ENCODE data around the gene SUSD1.
"Not testable (repeated sequence)": the region's sequence is repeated elsewhere in the genome, so short reads cannot be mapped to it uniquely, and the experiment has no call there.

Gene SUSD1

DNA sequence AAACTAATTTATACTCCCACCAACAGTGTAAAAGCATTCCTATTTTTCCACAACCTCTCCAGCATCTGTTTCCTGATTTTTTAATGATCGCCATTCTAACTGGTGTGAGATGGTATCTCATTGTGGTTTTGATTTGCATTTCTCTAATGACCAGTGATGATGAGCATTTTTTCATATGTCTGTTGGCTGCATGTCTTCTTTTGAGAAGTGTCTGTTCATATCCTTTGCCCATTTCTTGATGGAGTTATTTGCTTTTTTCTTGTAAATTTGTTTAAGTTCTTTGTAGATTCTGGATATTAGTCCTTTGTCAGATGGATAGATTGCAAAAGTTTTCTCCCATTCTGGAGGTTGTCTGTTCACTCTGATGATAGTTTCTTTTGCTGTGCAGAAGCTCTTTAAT lies 15.2 kb upstream of the SUSD1 start:
- not testable (repeated sequence) for H3K9me3 ChIP-seq (ENCODE audit: control insufficient read depth, low read length); H3K36me3 ChIP-seq (ENCODE audit: control insufficient read depth, insufficient read depth, low read length); H3K4me3 ChIP-seq (ENCODE audit: extremely low read depth, insufficient read depth, low read length, poor library complexity, severe bottlenecking); H3K27ac ChIP-seq (ENCODE audit: low read depth, low read length, severe bottlenecking); H3K4me1 ChIP-seq (ENCODE audit: control insufficient read depth, insufficient read depth, low read length, poor library complexity, severe bottlenecking)
- WGBS, 2 experiments (ENCODE audit: insufficient coverage in 2 of 2) = no CpG with 5 or more reads among the region's 1 CpG

DNA sequence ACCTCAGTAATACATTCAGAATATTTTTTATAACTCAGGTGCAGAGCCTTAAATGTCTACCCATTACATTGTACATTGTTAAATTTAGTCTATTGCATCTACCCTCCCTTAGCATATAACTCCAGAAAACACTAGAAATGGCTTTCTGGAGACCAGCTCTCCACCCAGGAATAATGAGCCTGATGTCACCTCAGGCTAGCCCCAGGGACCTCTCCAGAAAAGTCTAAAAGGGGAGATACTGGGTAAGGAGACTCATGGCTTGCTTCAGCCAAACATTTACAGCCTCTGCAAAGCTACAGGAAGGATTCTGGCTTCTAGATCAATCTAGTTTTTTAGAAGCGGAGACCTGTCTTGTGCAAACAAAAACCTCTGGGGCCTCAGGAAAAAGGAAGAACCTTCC lies 13.8 kb upstream of the SUSD1 start:
- WGBS, 2 experiments (ENCODE audit: insufficient coverage in 2 of 2) = 100% methylated on average over 1 of the region's 1 CpG
- Histone ChIP-seq H3K9me3 (ENCODE audit: control insufficient read depth, low read length) (no peaks in the 10 kb centered on the region), H3K4me1 (ENCODE audit: control insufficient read depth, insufficient read depth, low read length, poor library complexity, severe bottlenecking) (no peaks in the 10 kb centered on the region), H3K4me3 (ENCODE audit: extremely low read depth, insufficient read depth, low read length, poor library complexity, severe bottlenecking) (no peak overlapping the region), H3K27ac (ENCODE audit: low read depth, low read length, severe bottlenecking) (no peak overlapping the region), H3K36me3 (ENCODE audit: control insufficient read depth, insufficient read depth, low read length) (no peaks in the 10 kb centered on the region)

DNA sequence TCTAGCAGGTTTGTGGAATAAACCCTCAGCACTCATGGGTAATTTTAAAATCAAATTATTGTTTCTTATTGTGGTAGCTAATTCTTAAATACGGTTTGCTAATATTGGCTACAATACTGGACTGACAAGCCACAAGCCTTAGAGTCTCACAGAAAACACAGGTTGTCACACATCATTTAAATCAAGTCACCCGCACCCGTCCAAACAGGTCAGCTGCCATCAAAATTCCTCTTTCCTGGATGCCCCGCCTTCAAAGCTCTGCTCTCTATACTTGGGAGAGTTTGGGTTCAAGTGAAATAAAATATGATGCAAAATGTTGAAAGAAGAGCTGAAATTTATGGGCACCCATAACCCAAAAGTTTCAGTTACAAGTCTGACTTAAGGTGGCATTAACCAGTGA lies 12.3 kb upstream of the SUSD1 start:
- Histone ChIP-seq H3K27ac (ENCODE audit: low read depth, low read length, severe bottlenecking) (no peak overlapping the region), H3K4me1 (ENCODE audit: control insufficient read depth, insufficient read depth, low read length, poor library complexity, severe bottlenecking) (no peaks in the 10 kb centered on the region), H3K9me3 (ENCODE audit: control insufficient read depth, low read length) (peaks cover 2% of the 10 kb centered on the region), H3K36me3 (ENCODE audit: control insufficient read depth, insufficient read depth, low read length) (no peaks in the 10 kb centered on the region), H3K4me3 (ENCODE audit: extremely low read depth, insufficient read depth, low read length, poor library complexity, severe bottlenecking) (no peak overlapping the region)
- WGBS, 2 experiments (ENCODE audit: insufficient coverage in 2 of 2) = no CpG with 5 or more reads among the region's 4 CpGs

DNA sequence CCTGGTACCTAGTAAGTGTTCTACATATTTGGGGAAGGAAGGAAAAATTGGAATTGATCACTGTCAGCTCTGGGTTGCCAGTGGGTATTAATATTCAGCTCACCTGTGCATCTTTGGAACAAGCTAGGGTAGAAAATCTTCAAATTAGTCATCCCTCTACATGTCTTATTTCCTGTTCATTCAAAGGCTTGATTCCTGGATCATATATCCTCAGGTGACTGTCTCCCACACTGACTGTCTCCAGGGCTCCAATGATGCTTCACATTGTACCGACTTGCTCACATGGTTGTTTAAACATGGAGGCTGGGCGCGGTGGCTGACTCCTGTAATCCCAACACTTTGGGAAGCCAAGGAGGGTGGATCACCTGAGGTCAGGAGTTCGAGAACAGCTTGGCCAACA lies 11.6 kb upstream of the SUSD1 start:
- Histone ChIP-seq H3K9me3 (ENCODE audit: control insufficient read depth, low read length) (peaks cover 2% of the 10 kb centered on the region), H3K27ac (ENCODE audit: low read depth, low read length, severe bottlenecking) (no peak overlapping the region), H3K36me3 (ENCODE audit: control insufficient read depth, insufficient read depth, low read length) (no peaks in the 10 kb centered on the region), H3K4me1 (ENCODE audit: control insufficient read depth, insufficient read depth, low read length, poor library complexity, severe bottlenecking) (no peaks in the 10 kb centered on the region), H3K4me3 (ENCODE audit: extremely low read depth, insufficient read depth, low read length, poor library complexity, severe bottlenecking) (no peak overlapping the region)
- 81 to 89% methylated on average over 3 to 4 of the region's 4 CpGs for WGBS, 2 experiments (ENCODE audit: insufficient coverage in 2 of 2)

DNA sequence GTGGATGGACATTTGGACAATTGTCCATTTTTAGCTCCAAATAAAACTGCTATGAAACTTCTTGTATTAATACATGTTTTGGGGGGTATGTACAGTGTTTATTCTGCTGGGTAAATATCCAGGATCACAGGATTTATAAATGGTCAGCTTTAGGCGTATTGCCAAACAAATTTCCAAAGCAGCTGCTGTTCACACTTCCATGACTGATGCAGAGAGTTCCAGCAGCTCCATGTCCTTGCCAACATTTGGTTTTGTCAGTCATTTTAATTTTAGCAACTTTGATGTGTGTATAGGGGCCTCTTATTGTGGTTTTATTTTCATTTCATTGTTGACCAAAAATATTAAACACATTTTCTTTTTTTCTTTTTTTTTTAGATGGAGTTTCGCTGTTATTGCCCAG lies 9.8 kb upstream of the SUSD1 start:
- H3K36me3 ChIP-seq (ENCODE audit: control insufficient read depth, insufficient read depth, low read length) = no peaks in the 10 kb centered on the region
- H3K4me3 ChIP-seq (ENCODE audit: extremely low read depth, insufficient read depth, low read length, poor library complexity, severe bottlenecking) = no peak overlapping the region
- peaks cover 11% of the 10 kb centered on the region for H3K4me1 ChIP-seq (ENCODE audit: control insufficient read depth, insufficient read depth, low read length, poor library complexity, severe bottlenecking)
- 100% methylated on average over 2 of the region's 2 CpGs for WGBS, 2 experiments (ENCODE audit: insufficient coverage in 2 of 2)
- H3K9me3 ChIP-seq (ENCODE audit: control insufficient read depth, low read length) = peaks cover 2% of the 10 kb centered on the region
- H3K27ac ChIP-seq (ENCODE audit: low read depth, low read length, severe bottlenecking) = no peak overlapping the region

DNA sequence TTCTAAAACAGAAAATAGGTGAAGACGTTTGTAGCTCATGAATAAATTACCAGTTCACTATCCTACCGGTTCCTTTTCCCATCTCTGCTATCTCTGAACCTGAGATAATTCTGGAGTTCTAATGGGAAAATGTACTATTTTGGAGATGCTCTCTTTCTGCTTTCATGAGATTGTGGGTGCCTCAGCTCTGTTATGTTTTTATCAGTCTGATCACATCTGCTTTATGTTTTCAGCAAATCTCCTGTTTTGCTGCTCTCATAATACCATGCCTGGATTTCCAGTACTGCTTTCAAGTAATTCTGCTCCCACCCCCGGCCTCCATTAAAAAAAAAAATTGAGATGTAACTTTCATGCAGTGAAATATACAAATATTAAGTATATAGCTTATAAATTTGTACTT lies 9.1 kb upstream of the SUSD1 start:
- Histone ChIP-seq H3K4me1 (ENCODE audit: control insufficient read depth, insufficient read depth, low read length, poor library complexity, severe bottlenecking) (peaks cover 12% of the 10 kb centered on the region), H3K9me3 (ENCODE audit: control insufficient read depth, low read length) (peaks cover 2% of the 10 kb centered on the region), H3K36me3 (ENCODE audit: control insufficient read depth, insufficient read depth, low read length) (no peaks in the 10 kb centered on the region), H3K4me3 (ENCODE audit: extremely low read depth, insufficient read depth, low read length, poor library complexity, severe bottlenecking) (no peak overlapping the region), H3K27ac (ENCODE audit: low read depth, low read length, severe bottlenecking) (no peak overlapping the region)
- 100% methylated on average over 1 of the region's 3 CpGs; no CpG with 5 or more reads in 1 of the 2 experiments for WGBS, 2 experiments (ENCODE audit: insufficient coverage in 2 of 2)

DNA sequence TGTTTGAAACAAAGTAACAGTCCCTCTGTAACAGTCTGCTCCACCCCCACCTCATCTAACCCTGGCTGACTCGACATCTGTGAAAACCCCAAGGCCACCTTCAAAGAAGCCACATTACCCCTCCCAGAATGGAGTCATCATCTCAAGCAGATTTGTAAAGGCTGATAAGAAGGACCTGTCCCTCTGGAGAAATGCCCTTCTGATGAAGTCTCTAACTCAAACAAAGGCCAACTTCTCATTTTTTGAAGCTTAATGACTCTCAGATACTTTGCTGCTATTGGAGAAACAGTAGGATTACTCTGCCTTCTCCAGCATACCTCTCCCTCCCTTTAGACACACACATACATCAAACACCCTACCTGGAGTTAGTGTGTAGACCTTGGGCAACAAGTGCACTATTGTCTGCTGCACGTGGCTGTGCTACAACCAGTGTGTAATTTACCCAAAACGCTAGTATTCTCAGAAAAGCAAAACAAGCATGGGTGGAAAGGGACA lies 5.3 kb upstream of the SUSD1 start:
- Histone ChIP-seq H3K9me3 (ENCODE audit: control insufficient read depth, low read length) (peaks cover 2% of the 10 kb centered on the region), H3K27ac (ENCODE audit: low read depth, low read length, severe bottlenecking) (no peak overlapping the region), H3K36me3 (ENCODE audit: control insufficient read depth, insufficient read depth, low read length) (no peaks in the 10 kb centered on the region), H3K4me1 (ENCODE audit: control insufficient read depth, insufficient read depth, low read length, poor library complexity, severe bottlenecking) (peaks cover 20% of the 10 kb centered on the region), H3K4me3 (ENCODE audit: extremely low read depth, insufficient read depth, low read length, poor library complexity, severe bottlenecking) (no peak overlapping the region)
- WGBS, 2 experiments (ENCODE audit: insufficient coverage in 2 of 2) = 44 to 49% methylated on average over 3 of the region's 3 CpGs

DNA sequence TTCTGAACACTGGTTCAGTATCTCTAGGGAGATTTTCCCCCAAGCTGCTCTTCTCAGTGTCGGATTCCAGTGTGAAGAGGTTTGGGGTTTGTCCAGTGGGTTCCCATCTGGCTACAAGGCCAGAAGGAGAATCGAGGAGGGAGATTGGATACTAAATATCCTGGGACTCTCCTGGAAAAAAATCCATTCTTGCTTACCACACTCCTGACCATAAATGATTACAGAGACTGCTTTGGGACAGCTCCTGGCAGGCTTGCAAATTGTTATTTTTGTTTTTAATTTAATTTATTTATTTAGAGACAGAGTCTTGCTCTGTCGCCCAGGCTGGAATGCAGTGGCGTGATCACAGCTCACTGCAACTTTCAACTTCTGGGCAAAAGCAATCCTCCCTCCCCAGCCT lies 4.7 kb upstream of the SUSD1 start:
- no peak overlapping the region for H3K4me3 ChIP-seq (ENCODE audit: extremely low read depth, insufficient read depth, low read length, poor library complexity, severe bottlenecking)
- H3K4me1 ChIP-seq (ENCODE audit: control insufficient read depth, insufficient read depth, low read length, poor library complexity, severe bottlenecking) = peaks cover 20% of the 10 kb centered on the region
- peaks cover 2% of the 10 kb centered on the region for H3K9me3 ChIP-seq (ENCODE audit: control insufficient read depth, low read length)
- no peaks in the 10 kb centered on the region for H3K36me3 ChIP-seq (ENCODE audit: control insufficient read depth, insufficient read depth, low read length)
- no peak overlapping the region for H3K27ac ChIP-seq (ENCODE audit: low read depth, low read length, severe bottlenecking)
- 60 to 100% methylated on average over 1 of the region's 4 CpGs for WGBS, 2 experiments (ENCODE audit: insufficient coverage in 2 of 2)

DNA sequence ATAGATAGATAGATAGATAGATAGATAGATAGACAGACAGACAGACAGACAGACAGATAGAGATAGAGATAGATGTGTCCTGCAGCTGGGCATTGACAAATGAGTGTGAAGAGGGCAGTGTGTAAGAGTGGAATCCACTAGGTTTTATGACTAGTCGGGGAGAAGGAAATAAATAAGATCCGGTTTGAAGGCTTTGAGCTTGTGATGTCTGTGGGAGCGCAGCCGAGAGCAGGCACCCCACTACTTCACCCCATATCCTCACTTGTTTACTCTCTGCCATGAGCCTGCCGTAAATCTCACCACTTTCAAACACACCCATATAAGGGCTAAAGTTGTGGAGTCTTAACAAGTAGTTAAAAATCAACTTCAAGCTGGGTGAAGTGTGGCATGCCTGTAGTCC lies 1.4 kb upstream of the SUSD1 start:
- Histone ChIP-seq H3K4me1 (ENCODE audit: control insufficient read depth, insufficient read depth, low read length, poor library complexity, severe bottlenecking) (peaks cover 28% of the 10 kb centered on the region), H3K27ac (ENCODE audit: low read depth, low read length, severe bottlenecking) (no peak overlapping the region), H3K9me3 (ENCODE audit: control insufficient read depth, low read length) (no peaks in the 10 kb centered on the region), H3K36me3 (ENCODE audit: control insufficient read depth, insufficient read depth, low read length) (no peaks in the 10 kb centered on the region), H3K4me3 (ENCODE audit: extremely low read depth, insufficient read depth, low read length, poor library complexity, severe bottlenecking) (no peak overlapping the region)
- WGBS, 2 experiments (ENCODE audit: insufficient coverage in 2 of 2) = 80 to 90% methylated on average over 2 of the region's 5 CpGs

DNA sequence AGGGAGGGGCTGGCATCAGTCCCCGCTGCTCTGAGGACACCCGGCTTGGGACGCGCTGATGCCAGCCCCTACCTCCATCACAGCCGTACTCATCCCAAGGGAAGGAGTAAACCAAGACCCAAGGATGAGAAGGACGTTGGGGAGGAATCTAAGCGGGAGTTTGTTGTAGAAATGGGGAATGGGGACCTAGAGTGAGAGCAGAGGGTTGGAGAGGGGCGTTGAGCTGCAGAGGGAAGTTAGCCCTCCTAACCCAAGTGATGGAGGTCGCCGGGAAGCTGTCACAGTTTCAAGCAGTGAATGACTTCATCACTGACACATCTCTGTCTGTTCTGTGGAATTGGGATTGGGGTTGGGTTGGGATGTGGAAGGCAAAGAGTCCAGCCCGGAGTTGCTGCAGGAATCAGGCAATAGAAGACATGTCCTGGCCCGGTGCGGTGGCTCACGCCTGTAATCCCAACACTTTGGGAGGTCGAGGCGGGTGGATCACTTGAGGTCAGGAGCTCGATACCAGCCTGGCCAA lies 759 bp upstream of the SUSD1 start:
- no peaks in the 10 kb centered on the region for H3K9me3 ChIP-seq (ENCODE audit: control insufficient read depth, low read length)
- H3K27ac ChIP-seq (ENCODE audit: low read depth, low read length, severe bottlenecking) = no peak overlapping the region
- peaks cover 26% of the 10 kb centered on the region for H3K4me1 ChIP-seq (ENCODE audit: control insufficient read depth, insufficient read depth, low read length, poor library complexity, severe bottlenecking)
- no peaks in the 10 kb centered on the region for H3K36me3 ChIP-seq (ENCODE audit: control insufficient read depth, insufficient read depth, low read length)
- peak overlapping the region; percentile 51 for H3K4me3 ChIP-seq (ENCODE audit: extremely low read depth, insufficient read depth, low read length, poor library complexity, severe bottlenecking)
- 63 to 75% methylated on average over 10 to 11 of the region's 17 CpGs for WGBS, 2 experiments (ENCODE audit: insufficient coverage in 2 of 2)

DNA sequence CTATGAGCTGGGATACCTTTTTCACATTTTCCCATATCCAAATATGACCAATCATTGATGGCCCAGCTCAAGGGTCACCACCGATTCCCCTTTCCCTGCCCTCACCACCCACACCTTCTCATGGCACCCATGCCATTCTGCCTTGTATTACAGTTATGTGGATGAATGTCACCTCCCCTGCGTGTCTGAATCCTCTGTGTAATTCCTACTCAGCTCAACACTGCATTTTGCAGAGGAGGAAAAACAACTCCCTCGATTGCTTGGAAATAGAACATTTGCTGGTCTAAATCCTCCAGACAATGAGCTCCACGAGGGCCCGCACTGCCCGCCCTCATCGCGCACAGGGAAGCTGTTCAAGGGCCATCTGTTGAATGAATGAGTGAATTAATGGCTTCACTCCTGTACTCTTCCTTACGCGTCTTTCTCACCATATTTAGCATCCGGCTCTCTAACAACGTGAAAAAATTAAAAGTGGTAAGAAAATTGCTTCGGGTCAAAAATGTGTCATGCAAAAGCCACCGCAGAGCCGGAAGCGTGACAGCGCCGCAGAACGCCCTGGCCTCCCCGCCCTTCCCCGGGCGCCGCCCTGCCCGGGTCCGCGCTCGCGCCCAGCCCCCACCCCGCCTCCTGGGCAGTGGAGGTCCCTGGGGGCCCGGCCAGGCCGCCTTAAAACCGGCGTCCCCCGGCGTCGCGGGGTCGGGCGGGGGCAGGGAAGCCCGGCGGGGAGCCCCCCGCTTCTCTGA lies 704 bp downstream of the SUSD1 start:
- WGBS, 2 experiments (ENCODE audit: insufficient coverage in 2 of 2) = 9 to 16% methylated on average over 31 to 32 of the region's 42 CpGs
- Histone ChIP-seq H3K36me3 (ENCODE audit: control insufficient read depth, insufficient read depth, low read length) (no peaks in the 10 kb centered on the region), H3K4me3 (ENCODE audit: extremely low read depth, insufficient read depth, low read length, poor library complexity, severe bottlenecking) (peak overlapping the region; percentile 51), H3K27ac (ENCODE audit: low read depth, low read length, severe bottlenecking) (no peak overlapping the region), H3K4me1 (ENCODE audit: control insufficient read depth, insufficient read depth, low read length, poor library complexity, severe bottlenecking) (peaks cover 16% of the 10 kb centered on the region), H3K9me3 (ENCODE audit: control insufficient read depth, low read length) (no peaks in the 10 kb centered on the region)
